Measurements from ENCODE around the gene RNF4.
A peak's percentile ranks its signal among the peaks of the same experiment; 100 is the strongest.
"Not testable (repeated sequence)": the region's sequence is repeated elsewhere in the genome, so short reads cannot be mapped to it uniquely, and the experiment has no call there.

Gene RNF4

GRCh38 chr4:2468456-2469191 lies at the start of gene RNF4:
TSS of gene RNF4 (plus strand) at chr4:2469106. CDS start at chr4:2490494, 21,388 bp downstream.
- DNase-seq, result peak; percentile 97

- DNase-seq, result no peak
These were observed 49.1 kb upstream of the RNF4 start for GRCh38 chr4:2419814-2420213.

GRCh38 chr4:2421928-2422327 lies 47.0 kb upstream of the RNF4 start:
- no peak for DNase-seq

- no peak for DNase-seq
These were observed 45.8 kb upstream of the RNF4 start for GRCh38 chr4:2423066-2423465.

- DNase-seq, result no peak
These were observed 45.2 kb upstream of the RNF4 start for GRCh38 chr4:2423695-2424094.

GRCh38 chr4:2424581-2424980 lies 44.3 kb upstream of the RNF4 start:
- no peak for DNase-seq

- no peak for DNase-seq
These were observed 43.4 kb upstream of the RNF4 start for GRCh38 chr4:2425386-2426068.

GRCh38 chr4:2426069-2426397 lies 42.9 kb upstream of the RNF4 start:
- DNase-seq, result no peak

- no peak for DNase-seq
These were observed 42.1 kb upstream of the RNF4 start for GRCh38 chr4:2426711-2427275.

- no peak for DNase-seq
These were observed 41.2 kb upstream of the RNF4 start for GRCh38 chr4:2427383-2428334.

GRCh38 chr4:2428496-2429213 lies 40.3 kb upstream of the RNF4 start:
- DNase-seq, result no peak

GRCh38 chr4:2429945-2430757 lies 38.8 kb upstream of the RNF4 start:
- DNase-seq, result not testable (repeated sequence)

GRCh38 chr4:2432004-2432403 lies 36.9 kb upstream of the RNF4 start:
- DNase-seq, result no peak

GRCh38 chr4:2432991-2433530 lies 35.8 kb upstream of the RNF4 start:
- DNase-seq, result no peak

- no peak for DNase-seq
These were observed 35.1 kb upstream of the RNF4 start for GRCh38 chr4:2433609-2434350.

GRCh38 chr4:2434420-2434819 lies 34.5 kb upstream of the RNF4 start:
- no peak for DNase-seq

- DNase-seq, result no peak
These were observed 32.6 kb upstream of the RNF4 start for GRCh38 chr4:2436301-2436700.

- no peak for DNase-seq
These were observed 32.0 kb upstream of the RNF4 start for GRCh38 chr4:2436761-2437474.

GRCh38 chr4:2437475-2438215 lies 31.3 kb upstream of the RNF4 start:
- no peak for DNase-seq
